Endothelial cell of umbilical vein (primary cell): ENCODE measurements around the gene CYTH1. TPM values are rescaled to one million over a fixed set of nuclear protein-coding genes. Genes with fewer than 3 reads are reported as not detected.

Experiments used
- BruUV-seq: library from RNA; stranded (reverse); fragments of 400-500 nt; replicated peaks from 2 replicates; lab custom pipeline; 2021; lab: Mats Ljungman, UMichigan
- CTCF ChIA-PET: fragments of 300-600, 350-600 bp; sonication (Branson Sonifier 250); formaldehyde crosslinking; loops from one replicate; lab custom pipeline; 2021; ENCODE audit warnings: antibody characterized with exemption, inconsistent platforms; lab: Charles Lee
- POLR2A ChIA-PET: fragments of 300-600, 350-600 bp; sonication (Branson Sonifier 250); formaldehyde crosslinking; loops from one replicate; lab custom pipeline; 2021; ENCODE audit warnings: antibody characterized with exemption, inconsistent platforms; lab: Charles Lee
- DNase-seq: peaks from one replicate; pipeline ENCODE4 v3.0.0-alpha.2; 2011; ENCODE audit warnings: low read depth, low spot score
- FAIRE-seq: peaks from 2 replicates; lab custom pipeline; 2011; peaks lifted over from hg19 to GRCh38; lab: Jason Lieb, UNC
- H2AFZ ChIP-seq: 2 replicates; pipeline ENCODE4 v1.6.0; 2012; ENCODE audit warnings: low read depth, low read length, control low read depth, inconsistent platforms
- H3K27ac ChIP-seq: 2 replicates; pipeline ENCODE4 v1.5.1; 2011; ENCODE audit warnings: low read depth, mild to moderate bottlenecking, control low read depth, low read length, moderate library complexity; ENCODE audit not compliant: insufficient read depth
- H3K27me3 ChIP-seq, 2 experiments: 2 replicates each; pipeline versions ENCODE4 v1.6.0 to v1.6.1; 2011; ENCODE audit warnings: low read length in 2 of 2, mixed read lengths in 1 of 2; ENCODE audit not compliant: control insufficient read depth in 2 of 2, insufficient read depth in 2 of 2
- H3K36me3 ChIP-seq, 2 experiments: 2 replicates in 1 of 2; 3 replicates in 1 of 2; pipeline ENCODE4 v1.5.1; 2011; ENCODE audit warnings: low read length in 2 of 2, mild to moderate bottlenecking in 1 of 2, moderate library complexity in 1 of 2; ENCODE audit not compliant: control insufficient read depth in 2 of 2, insufficient read depth in 2 of 2; ENCODE audit errors: extremely low read depth in 1 of 2
- H3K4me1 ChIP-seq: 3 replicates; pipeline ENCODE4 v1.5.1; 2011; ENCODE audit warnings: mild to moderate bottlenecking, low read length; ENCODE audit not compliant: control insufficient read depth, insufficient read depth; ENCODE audit errors: extremely low read depth
- H3K4me2 ChIP-seq: 2 replicates; pipeline ENCODE4 v1.6.1; 2011; ENCODE audit warnings: low read length, control low read depth, mixed read lengths; ENCODE audit not compliant: insufficient read depth
- H3K4me3 ChIP-seq, 3 experiments: fragments of 200-600 bp in 1 of 3; sonication (generic), shearing (Covaris generic) in 1 of 3; replicated peaks in 1 of 3; 2 replicates each; pipeline ENCODE4 v1.5.1; 2011 to 2016; ENCODE audit warnings: control low read depth in 3 of 3, low read length in 3 of 3, mild to moderate bottlenecking in 2 of 3, inconsistent platforms in 1 of 3, low read depth in 1 of 3, moderate library complexity in 1 of 3; ENCODE audit not compliant: insufficient read depth in 1 of 3
- H3K79me2 ChIP-seq: 2 replicates; pipeline ENCODE4 v1.6.0; 2012; ENCODE audit warnings: low read length, inconsistent platforms; ENCODE audit not compliant: control insufficient read depth, insufficient read depth
- H3K9ac ChIP-seq: replicated peaks from 2 replicates; pipeline ENCODE3; 2011; ENCODE audit warnings: low read length, control low read depth; ENCODE audit not compliant: insufficient read depth; ENCODE audit errors: extremely low read depth
- H3K9me1 ChIP-seq: replicated peaks from 3 replicates; pipeline ENCODE4 v1.6.0; 2011; ENCODE audit warnings: mild to moderate bottlenecking, low read length; ENCODE audit not compliant: control insufficient read depth, insufficient read depth; ENCODE audit errors: extremely low read depth
- H3K9me3 ChIP-seq: replicated peaks from 2 replicates; pipeline ENCODE4 v1.5.1; 2012; ENCODE audit warnings: low read length, inconsistent platforms; ENCODE audit not compliant: control insufficient read depth, insufficient read depth
- H4K20me1 ChIP-seq: replicated peaks from 2 replicates; pipeline ENCODE3; 2011; ENCODE audit warnings: mild to moderate bottlenecking, low read length; ENCODE audit not compliant: control insufficient read depth, insufficient read depth; ENCODE audit errors: extremely low read depth
- CTCF ChIP-seq, 2 donors: IDR thresholded peaks; 1 replicate in 1 of 2; 2 replicates in 1 of 2; pipeline ENCODE4 v1.5.1; 2011; ENCODE audit warnings: low read length in 2 of 2, mild to moderate bottlenecking in 2 of 2, moderate library complexity in 2 of 2, control low read depth in 1 of 2, inconsistent platforms in 1 of 2, low read depth in 1 of 2; ENCODE audit not compliant: insufficient read depth in 1 of 2; ENCODE audit errors: extremely low read depth in 1 of 2
- EZH2 ChIP-seq: IDR thresholded peaks from 2 replicates; pipeline ENCODE4 v1.6.1; 2012; ENCODE audit warnings: borderline replicate concordance, low read depth, mild to moderate bottlenecking, moderate library complexity, low read length, inconsistent platforms; ENCODE audit not compliant: severe bottlenecking
- FOS ChIP-seq: IDR thresholded peaks from 2 replicates; pipeline ENCODE4 v1.6.1; 2011; ENCODE audit warnings: mild to moderate bottlenecking, low read length, moderate library complexity, borderline replicate concordance; ENCODE audit not compliant: insufficient read depth
- GATA2 ChIP-seq: IDR thresholded peaks from 2 replicates; pipeline ENCODE4 v1.7.0; 2011; ENCODE audit warnings: low read depth, mild to moderate bottlenecking, moderate library complexity, mixed read lengths, low read length; ENCODE audit not compliant: insufficient read length, insufficient read depth
- JUN ChIP-seq: IDR thresholded peaks from 2 replicates; pipeline ENCODE4 v1.6.1; 2011; ENCODE audit warnings: borderline replicate concordance, low read depth; ENCODE audit not compliant: insufficient read length, insufficient read depth
- MAX ChIP-seq: IDR thresholded peaks from 2 replicates; pipeline ENCODE4 v1.6.1; 2011; ENCODE audit not compliant: insufficient read depth, insufficient read length
- MYC ChIP-seq: IDR thresholded peaks from one replicate; pipeline ENCODE4 v1.6.1; 2011; ENCODE audit warnings: mild to moderate bottlenecking, low read depth, low read length
- POLR2A ChIP-seq: IDR thresholded peaks from 2 replicates; pipeline ENCODE4 v1.6.1; 2012; ENCODE audit warnings: low read depth, mild to moderate bottlenecking, control low read depth, low read length
- POLR2AphosphoS5 ChIP-seq: IDR thresholded peaks from 2 replicates; pipeline ENCODE4 v1.6.1; 2012; ENCODE audit warnings: low read depth, mild to moderate bottlenecking, control low read depth, low read length, moderate library complexity; ENCODE audit not compliant: insufficient read depth
- dilution Hi-C: fragments of 300-500 bp; cut with MboI; formaldehyde crosslinking; loops from one replicate; pipeline ENCODE4 v1.15.0; 2019; ENCODE audit warnings: low sequenced_read_pairs; ENCODE audit not compliant: extremely low pct_ligation_motif_present
- intact Hi-C: fragments of 100-400 bp; cut with micrococcal nuclease; formaldehyde crosslinking; loops from one replicate; pipeline ENCODE4 v1.10.0; 2022
- polyA plus RNA-seq, 4 experiments: library from polyadenylated mRNA; depleted of rRNA in 3 of 4; stranded (reverse) in 3 of 4; unstranded in 1 of 4; fragments of >200 nt; gene quantifications; 2 replicates each; pipeline versions ENCODE4 v1.2.1 to v1.2.3, GENCODE V29; 2011 to 2012; ENCODE audit warnings: missing spikeins in 1 of 4
- total RNA-seq: library from RNA; stranded (reverse); gene quantifications from 2 replicates; pipeline ENCODE4 v1.2.3, GENCODE V29; 2021

Gene CYTH1
- total and polyA plus RNA-seq, 2 donors (not counting 3 experiments of a cell fraction or from before 2014, with no cell fraction given), result 35.9 to 49.9 TPM

- FAIRE-seq (no peak), DNase-seq (no peak)
- Histone ChIP-seq H3K27ac (no peak overlapping the region), H3K79me2 (no peaks in the 10 kb centered on the region), H4K20me1 (no peaks in the 10 kb centered on the region), H2AFZ (no peak overlapping the region), H3K9ac (no peak overlapping the region), H3K9me1 (no peaks in the 10 kb centered on the region), H3K4me3 (no peak overlapping the region), H3K36me3 (peaks cover 4 to 27% of the 10 kb centered on the region in 2 experiments), H3K27me3 (no peaks in the 10 kb centered on the region), H3K4me1 (peaks cover 19% of the 10 kb centered on the region), H3K4me2 (no peak overlapping the region), H3K9me3 (no peaks in the 10 kb centered on the region)
- no TSS peak for BruUV-seq
- TF ChIP-seq EZH2, result no peak
- TF ChIP-seq POLR2AphosphoS5, result no peak
- no peak for TF ChIP-seq GATA2
- TF ChIP-seq JUN, result no peak
- TF ChIP-seq CTCF (IDR thresholded peaks at IDR 0.05; ENCODE audit: extremely low read depth in 1 of 2, insufficient read depth in 1 of 2, low read depth in 1 of 2, low read length in 2 of 2), result no peak
- no peak for TF ChIP-seq POLR2A
- TF ChIP-seq MYC, result no peak
- no peak for TF ChIP-seq MAX
- TF ChIP-seq FOS, result no peak
- ChIA-PET POLR2A (no interaction called here), CTCF (interaction anchor here (2.0 kb wide), 1 partner anchor 18 kb away, joined by 6 read pairs; no protein-coding TSS in a partner anchor)
- dilution Hi-C loops, result no loop called here
- intact Hi-C loops, result no loop called here
Measured at GRCh38 chr17:78683408-78683961, 98.6 kb downstream of the CYTH1 start.
